HL-60/S4 treated with retinoic acid at 250 ng/mL for 4 days and 3 days (cell line): ENCODE results near the gene MDM4.

ENCODE experiments used
- in situ Hi-C: fragments of 300-500 bp; cut with MboI; formaldehyde crosslinking; loops from 2 replicates; pipeline ENCODE4 v1.7.0; 2022; ENCODE audit warnings: low sequenced_read_pairs

Gene MDM4

DNA sequence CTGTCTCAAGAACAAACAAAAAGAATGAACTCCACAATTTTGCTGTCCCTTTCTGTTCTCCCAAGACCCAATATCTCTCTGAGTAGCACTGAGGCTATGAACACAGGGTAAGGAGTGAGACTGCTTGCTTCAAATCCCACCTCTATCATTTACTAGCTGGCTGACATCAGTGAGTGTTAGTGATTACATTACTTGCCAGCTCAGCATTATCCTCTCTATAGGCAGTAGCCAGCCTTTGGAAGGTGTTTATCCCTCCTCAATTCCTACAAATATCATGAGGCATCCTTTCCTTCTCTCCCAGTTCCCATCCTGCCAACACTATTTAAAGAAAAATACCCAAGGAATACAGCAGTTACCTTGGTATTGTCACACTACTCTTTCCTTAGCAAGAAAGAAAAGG lies 24.6 kb upstream of the MDM4 start:
- in situ Hi-C loops = no loop called here

DNA sequence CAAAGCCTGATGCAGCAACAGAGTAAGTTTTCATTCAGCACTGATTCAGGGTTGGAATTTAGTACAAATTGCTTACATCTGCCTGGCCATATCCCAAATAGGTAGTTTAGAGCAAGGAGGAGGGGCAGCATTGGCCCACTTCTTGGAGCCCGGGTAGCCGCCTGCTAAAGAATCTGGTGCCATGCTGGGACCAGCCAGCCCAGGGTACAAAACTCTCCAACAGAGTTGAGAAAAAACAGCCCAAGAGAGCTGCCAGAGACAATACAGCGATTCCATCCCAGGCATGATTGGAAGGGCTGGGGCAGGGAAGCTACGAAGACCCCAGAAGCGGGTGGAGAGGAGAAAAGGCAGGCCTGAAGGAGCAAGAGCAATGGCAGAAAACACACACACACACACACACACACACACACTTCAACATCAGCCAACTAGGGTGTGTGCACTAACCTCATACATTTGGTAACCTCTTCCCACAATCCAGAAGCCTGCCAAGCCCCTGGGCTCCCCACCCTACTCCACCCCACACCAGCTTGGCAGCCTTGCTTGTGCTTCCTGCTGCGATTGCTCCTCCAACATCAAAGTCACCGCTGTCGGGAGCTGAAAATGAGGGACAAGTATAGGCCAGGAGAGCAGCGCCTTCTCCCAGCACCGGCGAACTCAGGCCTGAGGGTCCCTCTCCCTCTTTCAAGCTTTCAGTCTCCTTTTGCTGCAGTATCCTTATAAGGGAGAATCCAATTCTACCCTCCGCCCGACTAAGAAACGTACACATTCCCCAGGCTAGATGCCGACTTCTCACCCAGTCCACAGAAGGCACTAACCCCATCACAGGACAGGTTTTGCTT lies 22.8 kb upstream of the MDM4 start:
- in situ Hi-C loops = no loop called here

DNA sequence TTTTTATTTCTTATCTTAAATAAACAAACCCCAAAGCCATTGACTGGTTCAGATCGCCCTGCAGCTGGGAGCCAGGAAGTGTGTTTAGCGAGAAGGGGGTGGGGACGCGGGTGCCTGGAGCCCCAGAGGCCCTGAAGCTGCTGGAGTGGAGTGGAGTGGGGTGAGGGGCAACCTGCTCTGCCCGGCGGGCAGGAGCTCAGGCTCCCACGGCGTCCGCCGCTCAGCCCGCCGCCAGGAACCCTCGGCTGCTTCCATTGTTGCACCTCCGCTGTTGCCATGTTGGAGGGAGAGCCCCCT lies 22.3 kb upstream of the MDM4 start:
- in situ Hi-C loops = no loop called here

DNA sequence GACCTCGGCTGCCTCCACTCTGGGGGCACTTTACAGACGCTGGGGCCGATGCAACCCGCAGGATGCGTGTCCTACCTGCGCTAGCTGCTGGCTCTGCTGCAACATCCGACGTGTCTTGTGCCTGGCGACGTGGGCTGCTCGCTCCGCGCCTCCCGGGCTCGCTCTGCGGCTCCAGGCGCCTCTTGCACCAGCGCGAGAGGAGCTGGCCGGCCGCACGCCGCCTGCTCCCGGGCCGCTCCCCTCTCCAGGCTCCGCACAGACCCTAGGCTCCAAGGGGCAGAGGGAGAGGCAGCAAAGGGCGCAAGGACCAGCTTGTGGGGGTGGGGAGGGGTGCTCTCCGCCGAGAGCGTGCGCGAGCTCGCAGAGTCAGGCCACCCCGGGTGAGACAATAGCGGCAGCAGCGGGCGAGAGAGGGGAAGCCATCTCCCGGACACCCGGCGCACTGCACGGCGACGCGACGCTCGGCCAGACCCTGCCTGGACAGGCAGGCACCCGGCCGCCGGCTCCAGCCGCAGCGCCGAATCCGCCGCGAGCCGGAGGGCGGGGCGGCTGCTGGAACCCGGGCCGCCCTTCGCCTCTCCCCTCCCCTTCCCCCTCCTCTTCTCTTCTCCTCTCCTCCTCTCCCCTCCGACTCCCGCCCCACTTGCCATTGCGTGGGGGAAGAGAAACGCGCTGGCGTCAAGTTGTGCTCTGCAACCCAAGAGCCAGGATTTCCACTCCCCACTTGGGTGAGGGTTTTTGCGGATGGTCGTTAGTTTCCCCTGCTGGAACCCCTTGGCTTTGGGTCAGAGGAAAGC lies 21.7 kb upstream of the MDM4 start, which contains the start of gene PIK3C2B:
Gene PIK3C2B, minus strand, starts transcription at position 525 of the 797 bp plus-strand sequence. CDS start 25,003 bp downstream, outside the sequence.
- in situ Hi-C loops = no loop called here

DNA sequence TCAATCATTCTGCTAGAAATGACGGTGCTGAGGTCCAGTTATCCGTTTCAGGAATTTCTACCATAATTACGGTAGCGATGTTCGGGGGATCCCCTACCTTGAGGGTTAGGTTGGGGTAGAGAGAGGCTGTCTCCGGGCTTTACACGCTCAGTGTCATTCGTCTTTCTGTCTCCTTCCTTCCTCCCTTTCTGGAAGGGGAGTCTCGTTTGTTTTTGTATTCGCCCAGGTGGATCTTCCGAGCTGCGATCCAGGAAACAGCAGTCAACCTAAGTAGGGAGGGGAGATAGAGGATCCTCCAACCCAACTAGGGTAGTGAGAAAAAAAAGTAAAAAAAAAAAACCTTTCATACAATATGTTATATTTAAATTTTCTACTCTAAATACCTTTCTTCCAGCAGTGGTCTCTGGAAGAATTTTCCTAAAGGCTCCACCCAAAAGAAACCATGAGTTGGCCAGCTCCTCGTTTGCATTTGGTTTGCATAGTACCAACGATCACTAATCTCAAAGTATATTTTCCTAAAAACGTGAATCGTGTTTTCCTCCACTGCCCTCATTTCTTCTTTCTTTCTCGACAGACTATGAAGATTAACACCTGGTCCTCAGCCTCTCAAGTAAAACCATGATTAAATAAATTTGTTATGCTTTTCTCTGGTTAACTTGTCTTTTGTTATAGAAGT lies 21.0 kb upstream of the MDM4 start:
- in situ Hi-C loops = no loop called here

DNA sequence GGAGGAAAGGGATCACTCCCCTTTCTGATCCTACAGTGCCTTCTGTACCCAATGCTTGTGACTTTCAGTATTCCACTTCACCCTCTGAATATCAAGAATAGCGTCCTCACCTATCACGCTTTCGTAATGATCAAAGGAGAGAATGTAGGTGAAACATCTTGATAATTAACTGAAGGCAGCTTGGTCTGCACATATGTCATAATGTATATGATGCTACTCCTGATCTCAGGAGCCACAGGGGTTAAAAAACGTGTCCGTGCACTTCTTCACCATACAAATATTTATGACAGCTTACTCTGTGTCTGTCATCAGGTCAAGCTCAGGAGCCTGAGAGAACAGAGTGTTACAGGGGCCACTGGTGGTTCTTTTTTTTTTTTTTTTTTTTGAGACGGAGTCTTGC lies 20.4 kb upstream of the MDM4 start:
- in situ Hi-C loops = no loop called here

DNA sequence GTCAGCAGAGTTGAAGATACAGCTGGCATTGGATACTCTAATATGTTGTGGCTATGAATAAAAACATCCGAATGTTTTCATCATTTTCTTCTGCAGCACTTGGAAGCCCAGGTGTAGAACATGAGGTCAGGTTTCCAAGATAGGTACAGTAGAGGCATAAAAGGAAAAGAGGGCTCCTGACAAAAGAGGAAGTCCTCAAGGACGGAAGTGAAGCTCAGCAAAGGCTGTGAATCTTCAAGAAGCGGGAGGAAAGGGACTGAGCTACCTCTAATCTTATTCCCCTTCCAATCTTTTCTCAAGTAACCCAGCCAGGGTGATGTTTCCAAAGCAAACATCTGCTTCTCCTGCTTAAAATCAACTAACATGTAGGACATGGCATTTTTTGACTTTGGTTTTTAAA lies 17.2 kb upstream of the MDM4 start:
- in situ Hi-C loops = no loop called here

DNA sequence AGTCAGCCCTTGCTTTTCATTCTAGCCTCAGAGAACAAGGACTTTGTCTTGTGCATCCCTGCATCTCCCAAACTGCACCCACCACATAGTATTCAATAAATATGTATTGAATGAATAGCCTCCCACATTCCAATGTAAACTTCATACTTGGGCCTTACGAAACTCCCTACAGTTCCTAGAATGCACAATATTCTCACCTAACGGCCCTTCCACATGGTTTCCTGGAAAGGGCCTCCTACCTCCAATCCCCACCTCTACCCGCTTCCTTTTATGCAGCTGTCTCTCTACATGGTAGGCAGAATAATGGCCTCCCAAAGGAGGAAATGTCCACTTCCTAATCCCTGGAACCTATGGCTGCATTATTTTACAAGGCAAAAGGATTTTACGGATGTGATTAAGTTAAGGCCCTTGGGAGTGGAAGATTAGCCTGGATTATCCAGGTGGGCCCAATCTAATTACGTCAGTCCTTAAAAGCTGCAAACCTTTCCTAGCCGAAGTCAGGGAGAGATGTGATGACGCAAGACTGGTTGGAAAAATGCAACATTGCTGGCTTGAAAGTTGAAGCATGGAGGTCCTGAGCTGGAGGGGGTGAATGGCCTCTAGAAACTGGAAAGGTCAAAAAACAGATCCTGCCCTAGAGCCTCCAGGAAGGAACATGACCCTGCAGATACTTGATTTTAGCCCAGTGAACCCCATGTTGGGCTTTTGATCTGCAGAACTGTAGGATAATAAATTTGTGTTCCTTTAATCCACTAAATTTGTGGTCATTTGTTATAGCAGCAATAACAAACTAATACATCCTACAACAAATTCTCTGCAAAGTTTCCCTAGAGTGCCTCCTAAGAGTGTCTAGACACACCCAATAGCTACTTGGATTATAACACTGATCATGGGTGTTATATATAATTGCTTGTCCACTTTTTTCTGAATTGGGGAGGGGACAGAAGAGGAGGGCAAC lies 16.4 kb upstream of the MDM4 start:
- in situ Hi-C loops = loop anchor here (5.0 kb wide), 1 partner anchor 67 kb away; no protein-coding TSS in a partner anchor

DNA sequence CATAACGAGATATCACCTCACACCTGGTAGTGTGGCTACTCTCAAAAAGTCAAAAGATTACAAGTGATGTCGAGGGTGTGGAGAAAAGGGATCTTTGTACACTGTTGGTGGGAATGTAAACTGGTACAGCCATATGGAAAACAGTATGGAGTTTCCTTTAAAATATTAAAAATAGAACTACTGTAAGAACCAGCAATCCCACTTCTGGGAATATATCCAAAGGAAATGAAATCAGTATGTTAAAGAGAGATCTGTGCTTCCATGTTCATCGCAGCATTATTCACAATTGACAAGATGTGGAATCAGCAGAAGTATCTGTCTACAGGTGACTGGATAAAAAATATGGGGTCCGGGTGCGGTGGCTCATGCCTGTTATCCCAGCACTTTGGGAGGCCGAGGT lies 14.0 kb upstream of the MDM4 start:
- in situ Hi-C loops = loop anchor here (5.0 kb wide), 1 partner anchor 70 kb away; no protein-coding TSS in a partner anchor

DNA sequence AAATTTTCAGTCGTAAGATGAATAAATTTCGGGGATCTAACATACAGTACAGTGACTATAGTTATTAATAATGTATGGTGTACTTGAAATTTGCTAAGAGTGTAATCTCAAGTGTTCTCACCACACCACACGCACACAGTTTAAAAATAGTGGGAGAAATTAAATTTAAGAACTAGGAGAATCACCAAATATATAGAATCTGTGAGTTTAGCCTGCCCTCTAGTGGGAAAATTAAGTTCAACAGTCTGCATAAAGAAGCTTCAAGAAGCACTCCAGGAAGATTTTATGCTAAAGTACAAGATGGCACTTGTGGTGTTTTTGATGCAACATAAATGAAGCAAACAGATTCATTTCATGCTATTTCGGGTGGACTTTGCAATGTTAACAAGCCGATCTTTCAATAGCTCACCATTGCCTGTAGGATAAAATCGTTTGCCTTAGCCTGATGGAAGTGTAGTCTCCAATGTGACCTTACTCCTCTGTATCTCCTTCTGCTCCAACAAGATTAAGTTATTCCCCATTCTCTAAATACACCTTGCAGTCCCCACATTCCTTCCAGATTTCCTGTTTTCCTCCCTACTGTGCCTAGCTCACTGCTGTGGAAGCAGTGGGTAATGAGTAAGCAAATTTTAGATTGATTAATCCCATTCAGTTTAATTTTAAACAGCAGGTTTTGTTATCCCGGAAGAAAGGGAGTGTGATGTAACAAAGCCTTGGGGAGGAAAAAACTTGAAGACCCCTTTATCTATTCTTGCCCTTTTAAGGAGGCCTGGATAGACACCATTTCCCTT lies 12.9 kb upstream of the MDM4 start:
- in situ Hi-C loops = loop anchor here (5.0 kb wide), 1 partner anchor 71 kb away; no protein-coding TSS in a partner anchor

DNA sequence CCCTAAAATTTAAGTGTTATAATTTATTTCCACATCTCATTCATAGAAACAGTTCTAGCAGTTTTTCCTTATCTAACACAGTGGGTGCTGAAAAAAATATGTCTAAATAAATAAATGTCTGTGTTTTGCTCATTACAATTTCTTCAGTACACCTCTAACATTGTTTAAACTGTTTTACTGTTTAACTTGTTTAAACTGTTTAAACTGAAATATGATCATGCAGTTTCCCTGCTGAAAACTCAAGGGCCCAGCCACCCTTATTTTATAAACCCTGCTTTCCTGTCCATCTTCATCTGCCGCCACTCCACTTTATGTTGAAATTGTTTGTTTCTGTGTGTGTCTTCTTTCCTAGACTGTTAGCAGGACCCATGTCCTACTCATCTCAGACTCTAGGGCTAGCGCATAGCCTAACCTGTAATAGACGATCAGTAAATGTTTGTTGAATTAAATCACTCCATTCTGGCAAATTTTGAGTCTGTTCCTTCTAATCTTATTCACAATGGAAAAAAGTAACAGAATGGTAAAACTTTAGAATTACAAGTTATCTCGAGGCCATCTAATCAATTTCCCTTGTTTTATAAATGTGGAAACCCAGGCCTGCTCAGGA lies 12.2 kb upstream of the MDM4 start:
- in situ Hi-C loops = loop anchor here (5.0 kb wide), 1 partner anchor 72 kb away; no protein-coding TSS in a partner anchor

DNA sequence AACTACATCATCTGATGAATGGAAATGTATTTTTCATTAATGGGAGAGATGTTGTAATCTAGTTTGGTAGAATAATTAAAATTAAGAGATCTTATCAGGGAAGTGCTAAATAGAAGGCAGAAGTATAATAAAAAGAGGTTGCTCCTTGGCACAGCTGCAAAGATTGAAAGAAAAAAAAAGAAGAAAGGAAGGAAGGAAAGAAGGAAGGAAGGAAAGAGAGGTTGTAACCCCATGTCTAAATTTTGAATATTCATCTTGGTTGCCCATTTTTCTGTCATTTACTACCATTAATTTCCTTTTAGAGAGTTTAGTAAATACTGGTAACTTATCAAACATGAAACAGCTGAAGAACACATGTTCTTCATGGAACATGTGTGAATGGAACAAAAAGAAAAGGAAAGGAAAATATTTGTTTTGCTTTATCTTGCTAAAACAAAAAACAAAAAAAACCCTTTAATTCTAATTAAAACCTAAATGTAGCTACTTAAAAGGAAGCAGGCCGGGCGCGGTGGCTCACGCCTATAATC lies 10.5 kb upstream of the MDM4 start:
- in situ Hi-C loops = no loop called here

DNA sequence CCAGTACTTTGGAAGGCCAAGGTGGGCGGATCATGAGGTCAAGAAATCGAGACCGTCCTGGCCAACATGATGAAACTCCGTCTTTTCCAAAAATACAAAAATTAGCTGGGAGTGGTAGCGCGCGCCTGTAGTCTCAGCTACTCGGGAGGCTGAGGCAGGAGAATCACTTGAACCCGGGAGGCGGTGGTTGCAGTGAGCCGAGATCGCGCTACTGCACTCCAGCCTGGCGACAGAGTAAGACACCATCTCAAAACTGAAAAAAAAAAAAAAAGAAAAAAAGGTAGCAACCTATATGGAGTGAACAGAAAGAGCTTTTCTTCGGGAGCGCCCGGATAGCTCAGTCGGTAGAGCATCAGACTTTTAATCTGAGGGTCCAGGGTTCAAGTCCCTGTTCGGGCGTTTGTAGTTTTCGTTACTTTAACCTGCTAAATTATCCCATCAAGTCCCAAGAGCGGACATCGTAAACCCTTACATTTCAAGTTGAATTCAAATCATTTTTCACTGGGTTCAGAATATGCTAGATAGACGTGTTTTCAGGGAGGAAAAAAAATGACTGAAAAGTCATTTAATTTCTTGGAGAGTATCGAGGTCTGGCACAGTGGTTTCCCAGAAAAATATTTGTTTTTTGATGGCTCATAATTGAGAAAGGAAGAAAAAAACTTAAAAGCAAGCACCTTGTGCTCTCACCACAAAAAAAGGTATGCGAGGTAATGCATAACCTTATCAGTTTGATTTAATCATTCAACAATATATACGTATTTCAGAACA lies 9.8 kb upstream of the MDM4 start:
- in situ Hi-C loops = no loop called here

DNA sequence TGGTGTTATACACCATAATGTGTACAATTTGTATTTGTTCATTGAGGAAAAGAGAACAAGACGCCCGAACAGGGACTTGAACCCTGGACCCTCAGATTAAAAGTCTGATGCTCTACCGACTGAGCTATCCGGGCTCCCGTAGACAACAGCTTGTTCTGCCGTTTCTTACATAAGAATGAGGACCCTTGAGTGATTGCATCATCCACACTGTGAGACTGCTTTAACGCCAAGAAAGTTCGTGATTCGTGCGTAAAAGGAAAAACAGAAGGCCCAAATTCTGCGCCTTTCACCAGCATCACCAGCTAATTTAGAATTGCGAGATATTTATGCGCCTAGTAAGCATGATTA lies 9.3 kb upstream of the MDM4 start:
- in situ Hi-C loops = no loop called here

DNA sequence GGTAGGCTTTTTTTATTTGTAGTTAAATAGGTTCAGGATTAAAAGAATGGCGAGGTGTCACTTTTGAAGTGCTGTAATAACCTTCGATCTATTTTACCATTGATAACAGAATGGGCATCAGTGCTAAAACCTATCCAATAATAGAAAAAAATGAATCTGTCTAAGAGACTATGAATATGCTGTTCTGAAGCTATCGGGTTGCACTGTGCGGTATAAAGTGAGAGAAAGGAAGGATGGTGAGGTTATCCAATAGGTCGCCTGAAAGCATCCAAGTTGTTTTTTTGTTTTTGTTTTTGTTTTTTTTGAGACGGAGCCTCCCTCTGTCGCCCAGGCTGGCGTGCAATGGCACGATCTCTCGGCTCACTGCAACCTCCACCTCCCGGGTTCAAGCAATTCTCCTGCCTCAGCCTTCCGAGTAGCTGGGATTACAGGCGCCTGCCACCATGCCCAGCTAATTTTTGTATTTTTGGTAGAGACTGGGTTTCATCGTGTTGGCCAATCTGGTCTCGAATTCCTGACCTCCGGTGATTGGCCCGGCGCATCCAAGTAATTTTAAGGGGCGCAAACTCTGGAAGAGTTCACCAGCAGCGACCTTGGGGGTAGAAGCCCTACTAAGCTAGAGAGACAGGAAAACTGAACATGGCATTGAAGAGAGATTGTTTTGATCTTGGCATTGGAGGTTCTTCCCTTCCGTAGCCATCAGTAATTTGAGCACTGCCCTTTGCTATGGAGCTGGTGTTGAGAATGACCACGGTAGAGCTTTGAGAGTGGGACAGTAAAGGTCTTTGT lies 8.7 kb upstream of the MDM4 start:
- in situ Hi-C loops = no loop called here

DNA sequence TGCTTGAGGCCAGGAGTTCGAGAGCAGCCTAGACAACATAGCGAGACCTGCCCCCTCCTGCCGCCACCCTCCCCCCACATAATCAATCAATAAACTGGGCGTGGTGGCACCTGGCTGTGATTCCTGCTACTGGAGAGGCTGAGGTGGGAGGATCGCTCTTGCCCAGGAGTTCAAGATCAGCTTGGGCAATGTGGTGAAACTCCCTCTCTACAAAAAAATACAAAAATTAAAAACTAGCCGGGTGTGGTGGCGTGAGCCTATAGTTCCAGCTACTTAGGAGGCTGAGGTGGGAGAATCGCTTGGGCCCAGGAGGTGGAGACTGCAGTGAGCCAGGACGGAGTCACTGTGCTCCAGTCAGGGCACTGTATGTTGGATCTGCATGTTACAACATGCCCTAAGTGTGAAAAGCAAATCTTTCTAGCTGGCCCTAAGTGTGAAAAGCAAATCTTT lies 7.0 kb upstream of the MDM4 start:
- in situ Hi-C loops = no loop called here

DNA sequence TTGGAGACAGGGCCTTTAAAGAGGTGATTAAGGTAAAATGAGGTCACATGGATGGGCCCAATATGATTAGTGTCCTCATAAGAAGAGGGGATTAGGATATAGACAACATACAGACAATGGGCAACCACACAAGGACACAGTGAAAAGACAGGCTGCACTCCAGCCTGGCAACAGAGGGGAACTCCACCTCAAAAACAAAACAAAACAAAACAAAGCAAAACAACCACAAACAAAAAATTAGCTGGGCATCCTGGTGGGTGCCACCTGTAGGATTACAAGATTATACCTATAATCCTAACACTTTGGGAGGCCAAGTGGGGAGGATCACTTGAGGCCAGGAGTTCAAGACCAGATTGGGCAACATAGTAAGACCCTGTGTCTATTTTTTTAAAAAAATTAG lies 4.8 kb upstream of the MDM4 start:
- in situ Hi-C loops = no loop called here
